ENCODE results near the gene WDFY4. TPM values are rescaled to one million over a fixed set of nuclear protein-coding genes. Genes with fewer than 3 reads are reported as not detected.

WDFY4 gene
- total and polyA plus RNA-seq, 2 donors (not counting 3 experiments of a cell fraction or from before 2014, with no cell fraction given): 10.1 to 10.2 TPM

DNA sequence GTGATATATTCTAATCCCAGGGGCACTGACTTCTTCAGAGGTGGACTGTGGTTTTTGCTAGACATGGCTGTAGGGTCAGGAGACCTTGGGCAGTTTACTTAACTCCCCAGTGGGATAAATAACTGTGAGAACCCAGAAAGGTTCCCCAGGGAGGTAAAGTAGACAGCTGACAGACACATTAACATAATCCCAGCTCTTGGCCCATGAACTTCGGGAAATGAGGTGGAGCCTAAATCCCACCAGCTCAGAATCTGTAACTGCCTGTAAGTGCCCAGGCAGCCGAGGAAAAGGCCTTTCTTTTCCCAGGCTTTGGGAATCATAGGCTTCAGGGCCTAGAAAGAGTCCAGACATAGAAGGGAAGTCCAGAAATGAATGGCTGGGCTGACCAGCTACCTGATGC, 149.0 kb downstream of the WDFY4 start:
- Histone ChIP-seq H3K79me2 (ENCODE audit: control insufficient read depth, insufficient read depth, low read length) (no peaks in the 10 kb centered on the region), H3K27ac (ENCODE audit: insufficient read depth, low read depth, low read length) (no peak overlapping the region), H3K9me1 (replicated peaks; ENCODE audit: control insufficient read depth, extremely low read depth, insufficient read depth, low read length) (no peaks in the 10 kb centered on the region), H4K20me1 (replicated peaks; ENCODE audit: control insufficient read depth, extremely low read depth, insufficient read depth, low read length) (no peaks in the 10 kb centered on the region), H3K4me2 (ENCODE audit: insufficient read depth, low read length) (no peak overlapping the region), H3K4me3 (replicated peaks in 1 of 3; ENCODE audit: insufficient read depth in 1 of 3, low read depth in 1 of 3, low read length in 3 of 3) (no peak overlapping the region), H3K4me1 (ENCODE audit: control insufficient read depth, extremely low read depth, insufficient read depth, low read length) (no peaks in the 10 kb centered on the region), H3K9ac (replicated peaks; ENCODE audit: extremely low read depth, insufficient read depth, low read length) (no peak overlapping the region), H3K36me3 (ENCODE audit: control insufficient read depth in 2 of 2, extremely low read depth in 1 of 2, insufficient read depth in 2 of 2, low read length in 2 of 2) (no peaks in the 10 kb centered on the region), H2AFZ (ENCODE audit: low read depth, low read length) (no peak overlapping the region), H3K27me3 (ENCODE audit: control insufficient read depth in 2 of 2, insufficient read depth in 2 of 2, low read length in 2 of 2) (no peaks in the 10 kb centered on the region), H3K9me3 (replicated peaks; ENCODE audit: control insufficient read depth, insufficient read depth, low read length) (no peaks in the 10 kb centered on the region)
- DNase-seq (ENCODE audit: low read depth, low spot score) (no peak), FAIRE-seq (no peak)
- POLR2A ChIA-PET: no interaction called here
- CTCF ChIA-PET: interaction anchor here (1.3 to 1.5 kb wide), 2 partner anchors 12 to 33 kb away, joined by 3 read pairs; no protein-coding TSS in a partner anchor
- dilution Hi-C loops (cut with MboI; ENCODE audit: extremely low pct_ligation_motif_present, low sequenced_read_pairs): no loop called here
- TF ChIP-seq JUN (IDR thresholded peaks at IDR 0.05; ENCODE audit: borderline replicate concordance, insufficient read depth, insufficient read length, low read depth) (no peak), MYC (IDR thresholded peaks at IDR 0.05; ENCODE audit: low read depth, low read length) (no peak), EZH2 (IDR thresholded peaks at IDR 0.05; ENCODE audit: borderline replicate concordance, low read depth, low read length, severe bottlenecking) (no peak), FOS (IDR thresholded peaks at IDR 0.05; ENCODE audit: borderline replicate concordance, insufficient read depth, low read length) (no peak), GATA2 (IDR thresholded peaks at IDR 0.05; ENCODE audit: insufficient read depth, insufficient read length, low read depth, low read length) (no peak), POLR2A (IDR thresholded peaks at IDR 0.05; ENCODE audit: low read depth, low read length) (no peak), POLR2AphosphoS5 (IDR thresholded peaks at IDR 0.05; ENCODE audit: insufficient read depth, low read depth, low read length) (no peak)
- TF ChIP-seq, protein P1, sequence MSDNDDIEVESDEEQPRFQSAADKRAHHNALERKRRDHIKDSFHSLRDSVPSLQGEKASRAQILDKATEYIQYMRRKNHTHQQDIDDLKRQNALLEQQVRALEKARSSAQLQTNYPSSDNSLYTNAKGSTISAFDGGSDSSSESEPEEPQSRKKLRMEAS (IDR thresholded peaks at IDR 0.05; ENCODE audit: insufficient read depth, insufficient read length): no peak
- TF ChIP-seq, protein P2, sequence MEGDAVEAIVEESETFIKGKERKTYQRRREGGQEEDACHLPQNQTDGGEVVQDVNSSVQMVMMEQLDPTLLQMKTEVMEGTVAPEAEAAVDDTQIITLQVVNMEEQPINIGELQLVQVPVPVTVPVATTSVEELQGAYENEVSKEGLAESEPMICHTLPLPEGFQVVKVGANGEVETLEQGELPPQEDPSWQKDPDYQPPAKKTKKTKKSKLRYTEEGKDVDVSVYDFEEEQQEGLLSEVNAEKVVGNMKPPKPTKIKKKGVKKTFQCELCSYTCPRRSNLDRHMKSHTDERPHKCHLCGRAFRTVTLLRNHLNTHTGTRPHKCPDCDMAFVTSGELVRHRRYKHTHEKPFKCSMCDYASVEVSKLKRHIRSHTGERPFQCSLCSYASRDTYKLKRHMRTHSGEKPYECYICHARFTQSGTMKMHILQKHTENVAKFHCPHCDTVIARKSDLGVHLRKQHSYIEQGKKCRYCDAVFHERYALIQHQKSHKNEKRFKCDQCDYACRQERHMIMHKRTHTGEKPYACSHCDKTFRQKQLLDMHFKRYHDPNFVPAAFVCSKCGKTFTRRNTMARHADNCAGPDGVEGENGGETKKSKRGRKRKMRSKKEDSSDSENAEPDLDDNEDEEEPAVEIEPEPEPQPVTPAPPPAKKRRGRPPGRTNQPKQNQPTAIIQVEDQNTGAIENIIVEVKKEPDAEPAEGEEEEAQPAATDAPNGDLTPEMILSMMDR (IDR thresholded peaks at IDR 0.05; ENCODE audit: extremely low read depth in 1 of 2, insufficient read depth in 1 of 2, low read depth in 1 of 2, low read length in 2 of 2): no peak
- no TSS peak for BruUV-seq (replicated peaks)
- intact Hi-C loops (cut with micrococcal nuclease): no loop called here
